CD4-positive, alpha-beta T cell (primary cell): Measurements from ENCODE around the gene NCKAP5. TPM values are rescaled to one million over a fixed set of nuclear protein-coding genes. Genes with fewer than 3 reads are reported as not detected.

Source experiments
- ATAC-seq: fragments of 200-7000 bp; cut with Tn5 transposase; one replicate; pipeline ENCODE4 v1.10.0; 2022; ENCODE audit warnings: mild to moderate bottlenecking; ENCODE audit not compliant: poor library complexity
- CTCF ChIA-PET: fragments of 350-600 bp; sonication (Branson Sonifier 250); formaldehyde crosslinking; loops from one replicate; lab custom pipeline; 2021; ENCODE audit warnings: antibody characterized with exemption, inconsistent platforms; lab: Charles Lee
- POLR2A ChIA-PET: fragments of 350-600 bp; sonication (Branson Sonifier 250); formaldehyde crosslinking; loops from one replicate; lab custom pipeline; 2021; ENCODE audit warnings: antibody characterized with exemption, inconsistent platforms; lab: Charles Lee
- DNase-seq, 14 experiments: peaks; one replicate each; pipeline ENCODE4 v3.0.0-alpha.2; 2013 to 2020; ENCODE audit warnings: mixed read lengths in 2 of 14
- H3K27ac ChIP-seq, 2 donors: one replicate each; pipeline versions ENCODE4 v1.5.1 to v1.7.0; 2013; ENCODE audit warnings: low read length in 2 of 2, low read depth in 1 of 2, mild to moderate bottlenecking in 1 of 2
- H3K27me3 ChIP-seq, 2 experiments: 1 replicate in 1 of 2; 2 replicates in 1 of 2; pipeline versions ENCODE4 v1.6.1 to v1.7.0; 2013; ENCODE audit warnings: low read length in 2 of 2, control low read depth in 1 of 2, mild to moderate bottlenecking in 1 of 2, moderate library complexity in 1 of 2; ENCODE audit not compliant: insufficient read depth in 2 of 2, control insufficient read depth in 1 of 2
- H3K36me3 ChIP-seq: one replicate; pipeline ENCODE4 v1.6.1; 2013; ENCODE audit warnings: low read length, control low read depth; ENCODE audit not compliant: insufficient read depth
- H3K4me1 ChIP-seq: one replicate; pipeline ENCODE4 v1.6.1; 2013; ENCODE audit warnings: low read length, control low read depth; ENCODE audit not compliant: insufficient read depth
- H3K4me3 ChIP-seq: one replicate; pipeline ENCODE4 v1.5.1; 2013; ENCODE audit warnings: mild to moderate bottlenecking, low read length, moderate library complexity
- H3K9me3 ChIP-seq, 2 experiments: 1 replicate in 1 of 2; 2 replicates in 1 of 2; pipeline versions ENCODE4 v1.6.1 to v1.7.0; 2013; ENCODE audit warnings: low read length in 2 of 2, mild to moderate bottlenecking in 2 of 2, control low read depth in 1 of 2, moderate library complexity in 1 of 2; ENCODE audit not compliant: control insufficient read depth in 1 of 2, insufficient read depth in 1 of 2
- H3K27ac Mint-ChIP-seq: one replicate; pipeline ENCODE4 v1.8.0; 2020; ENCODE audit warnings: mixed read lengths
- H3K27me3 Mint-ChIP-seq: one replicate; pipeline ENCODE4 v1.8.0; 2021; ENCODE audit warnings: mixed read lengths
- H3K36me3 Mint-ChIP-seq: one replicate; pipeline ENCODE4 v1.8.0; 2021; ENCODE audit warnings: low read depth, mixed read lengths
- H3K4me1 Mint-ChIP-seq: one replicate; pipeline ENCODE4 v1.8.0; 2021; ENCODE audit warnings: low read depth, mixed read lengths
- H3K4me3 Mint-ChIP-seq: one replicate; pipeline ENCODE4 v1.8.0; 2020; ENCODE audit warnings: mild to moderate bottlenecking, mixed read lengths
- H3K9me3 Mint-ChIP-seq: one replicate; pipeline ENCODE4 v1.8.0; 2020; ENCODE audit warnings: mixed read lengths
- intact Hi-C, 2 experiments: fragments of 100-400 bp; cut with DNase I in 1 of 2; cut with micrococcal nuclease in 1 of 2; formaldehyde crosslinking; loops; one replicate each; pipeline versions ENCODE4 v1.15.1 to v1.9.0; 2023 to 2025; cut with DNase I, micrococcal nuclease
- total RNA-seq, 174 experiments: library from RNA in 2 of 174; stranded (reverse) in 2 of 174; gene quantifications; one replicate each; pipeline ENCODE4 v1.2.3 and lab custom pipeline; 2021 to 2026
- TF ChIP-seq, protein P1 (sequence below): fragments of 200-600 bp; IDR thresholded peaks from one replicate; pipeline ENCODE4 v1.8.0; 2022; ENCODE audit warnings: antibody characterized with exemption, mild to moderate bottlenecking

The NCKAP5 gene
- total RNA-seq, 2 experiments from 2014 or later: not detected

DNA sequence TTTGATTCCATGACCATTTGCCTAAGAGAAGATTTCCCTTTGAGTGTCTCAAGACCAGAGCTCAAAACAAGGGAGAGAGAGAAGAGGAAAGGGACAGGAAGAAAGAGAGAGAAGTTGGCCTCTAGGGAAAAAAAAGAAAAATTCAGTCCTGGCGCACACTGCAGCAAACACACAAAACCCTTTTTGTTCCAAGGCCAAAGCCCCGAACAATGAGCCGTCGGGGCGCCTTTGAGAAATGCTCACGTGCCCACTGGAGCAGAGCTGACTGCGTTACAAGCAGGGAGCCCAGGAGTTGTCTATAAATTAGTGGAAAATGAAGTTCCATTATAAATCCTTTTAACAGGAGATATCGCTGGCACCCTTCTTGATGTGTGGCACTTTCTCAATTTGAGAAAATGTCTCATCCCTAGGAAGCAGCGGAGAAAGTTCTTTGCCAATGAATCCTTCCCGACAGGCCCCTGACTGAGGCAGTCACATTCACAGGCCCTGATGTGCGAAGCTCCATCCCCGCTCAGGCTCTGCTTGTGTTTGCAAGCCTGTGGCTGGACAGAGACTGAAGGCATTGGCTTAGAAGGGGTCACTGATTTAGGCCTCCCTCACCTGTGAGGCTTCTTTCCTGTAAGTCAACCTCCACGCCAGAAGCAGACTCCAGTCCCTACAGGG, 32.1 kb upstream of the NCKAP5 start:
- ChIA-PET CTCF (no interaction called here), POLR2A (no interaction called here)
- H3K9me3 ChIP-seq: peaks cover 0 to 17% of the 10 kb centered on the region in 2 experiments
- H3K4me1 ChIP-seq: no peaks in the 10 kb centered on the region
- Mint-ChIP-seq H3K36me3 (no peaks in the 10 kb centered on the region), H3K9me3 (no peaks in the 10 kb centered on the region), H3K4me3 (no peak overlapping the region), H3K4me1 (no peaks in the 10 kb centered on the region), H3K27ac (no peak overlapping the region), H3K27me3 (peaks cover 4% of the 10 kb centered on the region)
- no peaks in the 10 kb centered on the region for H3K36me3 ChIP-seq
- intact Hi-C loops: no loop called here
- no peak for ATAC-seq
- TF ChIP-seq, protein P1, sequence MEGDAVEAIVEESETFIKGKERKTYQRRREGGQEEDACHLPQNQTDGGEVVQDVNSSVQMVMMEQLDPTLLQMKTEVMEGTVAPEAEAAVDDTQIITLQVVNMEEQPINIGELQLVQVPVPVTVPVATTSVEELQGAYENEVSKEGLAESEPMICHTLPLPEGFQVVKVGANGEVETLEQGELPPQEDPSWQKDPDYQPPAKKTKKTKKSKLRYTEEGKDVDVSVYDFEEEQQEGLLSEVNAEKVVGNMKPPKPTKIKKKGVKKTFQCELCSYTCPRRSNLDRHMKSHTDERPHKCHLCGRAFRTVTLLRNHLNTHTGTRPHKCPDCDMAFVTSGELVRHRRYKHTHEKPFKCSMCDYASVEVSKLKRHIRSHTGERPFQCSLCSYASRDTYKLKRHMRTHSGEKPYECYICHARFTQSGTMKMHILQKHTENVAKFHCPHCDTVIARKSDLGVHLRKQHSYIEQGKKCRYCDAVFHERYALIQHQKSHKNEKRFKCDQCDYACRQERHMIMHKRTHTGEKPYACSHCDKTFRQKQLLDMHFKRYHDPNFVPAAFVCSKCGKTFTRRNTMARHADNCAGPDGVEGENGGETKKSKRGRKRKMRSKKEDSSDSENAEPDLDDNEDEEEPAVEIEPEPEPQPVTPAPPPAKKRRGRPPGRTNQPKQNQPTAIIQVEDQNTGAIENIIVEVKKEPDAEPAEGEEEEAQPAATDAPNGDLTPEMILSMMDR: no peak
- peaks cover 0 to 4% of the 10 kb centered on the region in 2 experiments for H3K27me3 ChIP-seq
- H3K4me3 ChIP-seq: no peak overlapping the region
- DNase-seq: no peak
- H3K27ac ChIP-seq: no peak overlapping the region

DNA sequence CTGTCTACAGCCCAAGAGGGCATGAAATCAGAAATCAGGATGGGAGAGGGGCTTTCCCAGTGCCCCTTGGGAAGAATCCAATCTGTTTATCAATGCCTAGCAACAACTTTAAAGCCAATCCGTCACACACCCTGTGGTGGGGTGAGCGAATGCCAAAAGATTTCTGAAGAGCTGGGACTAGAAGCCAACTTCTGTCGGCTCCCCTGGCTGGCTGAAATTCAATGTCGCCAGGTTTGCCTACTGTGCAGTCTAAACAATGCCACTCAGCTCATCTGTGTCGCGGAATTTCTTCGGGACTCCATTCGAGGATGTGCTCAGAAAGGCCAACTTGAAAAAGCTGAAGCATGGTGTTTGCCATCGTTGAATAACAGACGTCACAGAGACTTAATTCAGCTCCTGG, 31.5 kb upstream of the NCKAP5 start:
- Mint-ChIP-seq H3K4me1 (no peaks in the 10 kb centered on the region), H3K27me3 (peaks cover 4% of the 10 kb centered on the region), H3K4me3 (no peak overlapping the region), H3K9me3 (no peaks in the 10 kb centered on the region), H3K36me3 (no peaks in the 10 kb centered on the region), H3K27ac (no peak overlapping the region)
- ChIA-PET POLR2A (no interaction called here), CTCF (no interaction called here)
- Histone ChIP-seq H3K27ac (no peak overlapping the region), H3K36me3 (no peaks in the 10 kb centered on the region), H3K9me3 (peaks cover 0 to 17% of the 10 kb centered on the region in 2 experiments), H3K4me3 (no peak overlapping the region), H3K4me1 (no peaks in the 10 kb centered on the region), H3K27me3 (no peaks in the 10 kb centered on the region)
- ATAC-seq: no peak
- DNase-seq: no peak
- intact Hi-C loops: no loop called here
- TF ChIP-seq, protein P1: no peak

DNA sequence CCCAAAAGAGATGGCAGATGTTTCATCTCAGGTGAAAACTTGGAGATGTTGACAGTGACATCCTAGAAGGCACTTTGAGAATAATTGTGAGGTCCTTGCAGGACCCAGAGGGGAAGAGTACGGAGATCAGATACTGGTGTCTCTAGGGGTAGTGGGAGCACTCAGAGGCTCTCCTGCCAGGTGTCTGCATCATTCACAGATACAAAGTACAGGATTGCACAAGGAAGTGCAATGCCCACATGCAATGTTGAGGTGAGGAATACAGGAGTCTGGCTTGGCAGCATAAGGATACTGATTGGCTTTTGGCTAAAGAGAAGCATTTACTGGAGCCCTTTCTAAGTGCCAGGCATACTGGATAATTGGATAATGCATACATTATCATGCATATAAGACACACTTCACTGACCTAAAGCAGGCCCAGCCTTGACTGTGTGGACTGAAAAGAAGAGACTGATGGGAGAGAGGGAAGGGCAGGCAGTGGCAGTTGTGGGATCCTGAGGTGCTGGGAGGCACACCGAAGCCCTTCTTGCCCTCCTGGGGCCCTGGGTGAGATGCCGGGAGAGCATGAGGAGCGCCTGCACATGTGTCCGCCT, 31.0 kb upstream of the NCKAP5 start:
- Histone ChIP-seq H3K4me3 (no peak overlapping the region), H3K36me3 (no peaks in the 10 kb centered on the region), H3K9me3 (peaks cover 0 to 17% of the 10 kb centered on the region in 2 experiments), H3K27me3 (no peaks in the 10 kb centered on the region), H3K27ac (no peak overlapping the region), H3K4me1 (no peaks in the 10 kb centered on the region)
- Mint-ChIP-seq H3K4me3 (no peak overlapping the region), H3K36me3 (no peaks in the 10 kb centered on the region), H3K27me3 (peaks cover 4% of the 10 kb centered on the region), H3K9me3 (no peaks in the 10 kb centered on the region), H3K27ac (no peak overlapping the region), H3K4me1 (no peaks in the 10 kb centered on the region)
- DNase-seq (no peak), ATAC-seq (no peak)
- POLR2A ChIA-PET: no interaction called here
- CTCF ChIA-PET: no interaction called here
- TF ChIP-seq, protein P1: no peak
- intact Hi-C loops: no loop called here
